Activated CD4-positive, alpha-beta memory T cell treated with anti-CD3 and anti-CD28 coated beads, Interleukin-2, amount 10 ng/mL, durations not matched to agents 7 days and 5 days (primary cell): Measurements from ENCODE around the gene MED14. TPM values are rescaled to one million over a fixed set of nuclear protein-coding genes. Genes with fewer than 3 reads are reported as not detected.

Experiments used
- CTCF ChIA-PET: fragments of 350-600 bp; sonication (Branson Sonifier 250); formaldehyde crosslinking; loops from one replicate; lab custom pipeline; 2021; ENCODE audit warnings: antibody characterized with exemption, inconsistent platforms; lab: Charles Lee
- POLR2A ChIA-PET: fragments of 350-600 bp; sonication (Branson Sonifier 250); formaldehyde crosslinking; loops from one replicate; lab custom pipeline; 2021; ENCODE audit warnings: antibody characterized with exemption; lab: Charles Lee
- DNase-seq: peaks from one replicate; pipeline ENCODE4 v3.0.0-alpha.2; 2020
- H3K27ac Mint-ChIP-seq: one replicate; pipeline ENCODE4 v1.8.0; 2021; ENCODE audit warnings: mild to moderate bottlenecking, mixed read lengths
- H3K27me3 Mint-ChIP-seq: one replicate; pipeline ENCODE4 v1.8.0; 2021; ENCODE audit warnings: mixed read lengths
- H3K36me3 Mint-ChIP-seq: one replicate; pipeline ENCODE4 v1.8.0; 2021; ENCODE audit warnings: low read depth, mixed read lengths
- H3K4me1 Mint-ChIP-seq: one replicate; pipeline ENCODE4 v1.8.0; 2021; ENCODE audit warnings: mixed read lengths
- H3K4me3 Mint-ChIP-seq: one replicate; pipeline ENCODE4 v1.8.0; 2021; ENCODE audit warnings: mild to moderate bottlenecking, mixed read lengths
- H3K9me3 Mint-ChIP-seq: one replicate; pipeline ENCODE4 v1.8.0; 2021; ENCODE audit warnings: mixed read lengths
- total RNA-seq, 2 experiments: library from RNA; stranded (reverse); gene quantifications; one replicate each; pipeline ENCODE4 v1.2.3, GENCODE V29; 2021

MED14 gene
- total RNA-seq, 2 experiments from 2014 or later, result 41.4 to 42.7 TPM

- Mint-ChIP-seq H3K27me3 (no peaks in the 10 kb centered on the region), H3K4me1 (peaks cover 28% of the 10 kb centered on the region), H3K27ac (no peak overlapping the region), H3K4me3 (no peak overlapping the region), H3K36me3 (peaks cover 66% of the 10 kb centered on the region), H3K9me3 (no peaks in the 10 kb centered on the region)
- CTCF ChIA-PET, result no interaction called here
- POLR2A ChIA-PET, result no interaction called here
- no peak for DNase-seq
Observed at GRCh38 chrX:40722930-40723329, 12.4 kb downstream of the MED14 start.

GRCh38 chrX:40721489-40722106, 13.7 kb downstream of the MED14 start:
- no peak for DNase-seq
- Mint-ChIP-seq H3K27ac (no peak overlapping the region), H3K4me3 (no peak overlapping the region), H3K9me3 (no peaks in the 10 kb centered on the region), H3K27me3 (no peaks in the 10 kb centered on the region), H3K4me1 (peaks cover 25% of the 10 kb centered on the region), H3K36me3 (peaks cover 65% of the 10 kb centered on the region)
- CTCF ChIA-PET, result no interaction called here
- POLR2A ChIA-PET, result no interaction called here

GRCh38 chrX:40720792-40721191, 14.6 kb downstream of the MED14 start:
- Mint-ChIP-seq H3K36me3 (peaks cover 65% of the 10 kb centered on the region), H3K9me3 (no peaks in the 10 kb centered on the region), H3K27me3 (no peaks in the 10 kb centered on the region), H3K4me3 (no peak overlapping the region), H3K4me1 (peaks cover 24% of the 10 kb centered on the region), H3K27ac (no peak overlapping the region)
- no peak for DNase-seq
- CTCF ChIA-PET, result no interaction called here
- POLR2A ChIA-PET, result no interaction called here

DNA sequence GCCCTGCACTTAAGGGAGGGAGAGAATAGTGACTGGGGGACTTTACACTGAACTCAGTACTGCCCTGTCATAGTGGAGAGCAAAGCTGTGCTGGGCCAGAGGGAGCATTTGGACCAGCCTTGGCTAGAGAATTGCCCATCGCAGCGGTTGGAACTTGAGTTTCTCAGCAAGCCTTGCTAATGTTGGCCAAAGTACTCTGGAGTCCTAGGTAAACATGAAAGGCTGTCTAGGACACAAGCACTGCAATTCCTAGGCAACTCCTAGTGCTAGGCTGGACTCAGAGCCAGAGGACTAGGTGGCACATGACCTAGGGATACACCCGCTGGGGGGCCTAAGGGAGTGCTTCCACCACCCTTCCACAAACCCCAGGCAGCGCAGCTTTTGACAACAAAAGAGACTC, 15.0 kb downstream of the MED14 start:
- no peak overlapping the region for H3K4me3 Mint-ChIP-seq
- H3K27me3 Mint-ChIP-seq, result no peaks in the 10 kb centered on the region
- ChIA-PET CTCF (no interaction called here), POLR2A (no interaction called here)
- no peak overlapping the region for H3K27ac Mint-ChIP-seq
- H3K9me3 Mint-ChIP-seq, result no peaks in the 10 kb centered on the region
- H3K4me1 Mint-ChIP-seq, result peaks cover 23% of the 10 kb centered on the region
- peaks cover 61% of the 10 kb centered on the region for H3K36me3 Mint-ChIP-seq
- DNase-seq, result no peak

DNA sequence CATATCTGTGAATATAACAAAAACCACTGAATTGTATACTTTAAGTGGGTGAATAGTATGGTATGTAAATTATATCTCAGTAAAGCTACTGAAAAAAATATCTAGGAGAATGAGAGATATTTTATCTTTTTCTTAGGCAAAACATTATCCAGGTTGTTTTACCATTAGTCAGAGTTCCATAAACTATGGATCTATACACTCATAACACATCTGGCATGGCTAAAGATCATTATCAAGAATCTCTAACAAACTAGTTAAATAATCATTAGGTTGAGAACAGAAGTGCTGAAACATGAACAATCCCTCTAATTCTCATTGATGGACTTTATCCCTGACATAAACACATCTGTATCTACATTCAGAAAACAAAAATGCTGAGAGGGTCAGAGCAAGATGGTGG, 15.6 kb downstream of the MED14 start:
- DNase-seq, result no peak
- CTCF ChIA-PET, result no interaction called here
- H3K9me3 Mint-ChIP-seq, result no peaks in the 10 kb centered on the region
- H3K4me1 Mint-ChIP-seq, result peaks cover 23% of the 10 kb centered on the region
- H3K27ac Mint-ChIP-seq, result no peak overlapping the region
- POLR2A ChIA-PET, result no interaction called here
- H3K4me3 Mint-ChIP-seq, result no peak overlapping the region
- H3K36me3 Mint-ChIP-seq, result peaks cover 55% of the 10 kb centered on the region
- H3K27me3 Mint-ChIP-seq, result no peaks in the 10 kb centered on the region

DNA sequence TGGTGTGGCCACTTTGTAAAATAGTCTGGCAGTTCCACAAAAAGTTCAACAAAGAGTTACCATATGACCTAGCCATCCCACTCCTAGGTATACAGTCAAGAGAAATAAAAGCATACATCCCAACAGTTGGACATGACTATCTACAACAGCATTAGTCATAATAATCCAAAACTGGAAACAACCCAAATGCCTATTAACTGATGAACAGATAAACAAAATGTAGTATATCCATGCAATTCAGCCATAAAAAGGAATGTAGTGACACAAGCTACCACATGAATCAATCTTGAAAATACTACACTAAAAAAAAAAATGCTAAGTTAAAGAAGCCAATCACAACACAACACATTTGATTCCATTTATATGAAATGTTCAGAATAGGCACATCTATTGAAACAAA, 16.1 kb downstream of the MED14 start:
- Mint-ChIP-seq H3K27ac (no peak overlapping the region), H3K4me3 (no peak overlapping the region), H3K9me3 (no peaks in the 10 kb centered on the region), H3K4me1 (peaks cover 23% of the 10 kb centered on the region), H3K36me3 (peaks cover 55% of the 10 kb centered on the region), H3K27me3 (no peaks in the 10 kb centered on the region)
- ChIA-PET CTCF (no interaction called here), POLR2A (no interaction called here)
- no peak for DNase-seq

- ChIA-PET POLR2A (no interaction called here), CTCF (no interaction called here)
- Mint-ChIP-seq H3K36me3 (peaks cover 45% of the 10 kb centered on the region), H3K27ac (no peak overlapping the region), H3K4me1 (no peaks in the 10 kb centered on the region), H3K9me3 (no peaks in the 10 kb centered on the region), H3K27me3 (no peaks in the 10 kb centered on the region), H3K4me3 (no peak overlapping the region)
- no peak for DNase-seq
Observed at GRCh38 chrX:40709395-40709794, 25.9 kb downstream of the MED14 start.

DNA sequence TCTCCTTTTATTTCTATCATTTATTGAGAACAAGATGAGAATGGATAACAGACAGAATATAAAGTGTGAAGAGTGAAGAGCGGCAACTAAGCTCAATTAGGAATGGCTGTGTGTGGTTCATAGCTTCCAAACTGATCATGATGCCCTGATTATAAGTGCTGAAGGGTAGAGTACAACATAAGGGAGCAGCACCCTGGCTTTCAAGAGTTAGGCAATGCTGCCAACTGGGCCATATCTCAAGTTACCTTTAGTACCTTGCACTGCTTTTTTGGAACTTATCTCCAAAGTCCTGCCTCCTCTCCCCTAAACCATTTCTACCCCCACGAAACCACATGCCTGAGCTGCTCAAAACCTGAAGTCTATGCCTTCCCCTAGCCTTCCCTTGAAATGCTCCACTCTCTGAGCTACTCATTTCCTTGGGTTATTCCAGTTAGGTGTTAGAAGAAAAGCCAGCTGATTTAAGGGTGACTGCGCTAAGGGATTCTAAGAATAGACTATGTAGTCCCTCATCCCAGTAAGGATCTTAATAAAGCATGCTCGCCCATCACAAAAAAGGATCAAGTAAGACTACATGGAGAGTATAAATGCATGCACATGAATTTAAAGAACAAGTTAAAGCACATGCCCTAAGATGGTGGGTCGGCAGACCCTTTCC, 29.6 kb downstream of the MED14 start:
- CTCF ChIA-PET, result interaction anchor here (1.1 kb wide), 1 partner anchor 17 kb away, joined by 3 read pairs; no protein-coding TSS in a partner anchor
- no peaks in the 10 kb centered on the region for H3K27me3 Mint-ChIP-seq
- H3K4me3 Mint-ChIP-seq, result no peak overlapping the region
- peaks cover 38% of the 10 kb centered on the region for H3K36me3 Mint-ChIP-seq
- no peak overlapping the region for H3K27ac Mint-ChIP-seq
- POLR2A ChIA-PET, result interaction anchor here (1.0 kb wide), 1 partner anchor 29 kb away, joined by 3 read pairs; the partner anchor contains the start of gene MED14
- no peaks in the 10 kb centered on the region for H3K9me3 Mint-ChIP-seq
- no peak for DNase-seq
- no peaks in the 10 kb centered on the region for H3K4me1 Mint-ChIP-seq

- no peaks in the 10 kb centered on the region for H3K27me3 Mint-ChIP-seq
- CTCF ChIA-PET, result no interaction called here
- no peaks in the 10 kb centered on the region for H3K9me3 Mint-ChIP-seq
- H3K4me1 Mint-ChIP-seq, result no peaks in the 10 kb centered on the region
- H3K36me3 Mint-ChIP-seq, result peaks cover 22% of the 10 kb centered on the region
- no peak overlapping the region for H3K27ac Mint-ChIP-seq
- DNase-seq, result no peak
- no peak overlapping the region for H3K4me3 Mint-ChIP-seq
- POLR2A ChIA-PET, result no interaction called here
Observed at GRCh38 chrX:40700640-40701342, 34.6 kb downstream of the MED14 start.

DNA sequence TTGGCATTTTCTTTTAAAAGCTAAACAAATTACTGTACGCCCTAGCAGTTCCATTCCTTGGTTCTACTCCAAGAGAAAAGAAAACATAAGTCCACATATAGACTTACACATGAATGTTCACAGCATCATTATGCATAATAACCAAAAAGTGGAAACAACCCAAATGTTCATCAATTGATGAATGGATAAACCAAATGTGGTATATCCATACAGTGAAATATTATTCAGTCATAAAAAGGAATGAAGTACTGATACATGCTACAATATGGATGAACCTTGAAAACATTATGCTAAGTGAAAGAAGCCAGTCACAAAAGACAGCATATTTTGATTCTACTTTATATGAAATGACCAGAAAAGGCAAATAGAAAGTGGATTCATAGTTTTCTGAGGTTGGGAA, 36.5 kb downstream of the MED14 start:
- no peak overlapping the region for H3K4me3 Mint-ChIP-seq
- H3K36me3 Mint-ChIP-seq, result peaks cover 23% of the 10 kb centered on the region
- H3K27me3 Mint-ChIP-seq, result no peaks in the 10 kb centered on the region
- no peak overlapping the region for H3K27ac Mint-ChIP-seq
- H3K4me1 Mint-ChIP-seq, result no peaks in the 10 kb centered on the region
- DNase-seq, result no peak
- ChIA-PET POLR2A (no interaction called here), CTCF (no interaction called here)
- no peaks in the 10 kb centered on the region for H3K9me3 Mint-ChIP-seq

GRCh38 chrX:40694802-40695201, 40.5 kb downstream of the MED14 start:
- ChIA-PET CTCF (interaction anchor here (0.5 kb wide), 1 partner anchor 119 kb away, joined by 3 read pairs; no protein-coding TSS in a partner anchor), POLR2A (no interaction called here)
- Mint-ChIP-seq H3K4me3 (no peak overlapping the region), H3K27ac (no peak overlapping the region), H3K4me1 (no peaks in the 10 kb centered on the region), H3K36me3 (peaks cover 31% of the 10 kb centered on the region), H3K27me3 (no peaks in the 10 kb centered on the region), H3K9me3 (no peaks in the 10 kb centered on the region)
- no peak for DNase-seq

- Mint-ChIP-seq H3K27ac (no peak overlapping the region), H3K4me3 (no peak overlapping the region), H3K36me3 (peaks cover 42% of the 10 kb centered on the region), H3K4me1 (peaks cover 8% of the 10 kb centered on the region), H3K27me3 (no peaks in the 10 kb centered on the region), H3K9me3 (no peaks in the 10 kb centered on the region)
- no peak for DNase-seq
- CTCF ChIA-PET, result interaction anchor here (0.8 kb wide), 1 partner anchor 17 kb away, joined by 3 read pairs; no protein-coding TSS in a partner anchor
- POLR2A ChIA-PET, result no interaction called here
Observed at GRCh38 chrX:40688929-40689328, 46.4 kb downstream of the MED14 start.

- ChIA-PET CTCF (interaction anchor here (1.0 kb wide), 1 partner anchor 107 kb away, joined by 4 read pairs; no protein-coding TSS in a partner anchor), POLR2A (no interaction called here)
- Mint-ChIP-seq H3K4me3 (no peak overlapping the region), H3K27me3 (no peaks in the 10 kb centered on the region), H3K36me3 (peaks cover 36% of the 10 kb centered on the region), H3K9me3 (no peaks in the 10 kb centered on the region), H3K27ac (no peak overlapping the region), H3K4me1 (peaks cover 12% of the 10 kb centered on the region)
- no peak for DNase-seq
Observed at GRCh38 chrX:40687169-40687568, 48.2 kb downstream of the MED14 start.
